ENCODE results near the gene CHST8. TPM values are rescaled to one million over a fixed set of nuclear protein-coding genes. Genes with fewer than 3 reads are reported as not detected.
"Not testable (repeated sequence)": the region's sequence is repeated elsewhere in the genome, so short reads cannot be mapped to it uniquely, and the experiment has no call there.

The CHST8 gene
- total RNA-seq, 2 experiments from 2014 or later = not detected

- ChIA-PET POLR2A (no interaction called here), CTCF (no interaction called here)
Measured at GRCh38 chr19:33687481-33688170, 65.9 kb downstream of the CHST8 start.

- ChIA-PET CTCF (no interaction called here), POLR2A (no interaction called here)
Measured at GRCh38 chr19:33688171-33688992, 66.6 kb downstream of the CHST8 start.

GRCh38 chr19:33689138-33689746, 67.5 kb downstream of the CHST8 start:
- CTCF ChIA-PET = no interaction called here
- POLR2A ChIA-PET = no interaction called here

DNA sequence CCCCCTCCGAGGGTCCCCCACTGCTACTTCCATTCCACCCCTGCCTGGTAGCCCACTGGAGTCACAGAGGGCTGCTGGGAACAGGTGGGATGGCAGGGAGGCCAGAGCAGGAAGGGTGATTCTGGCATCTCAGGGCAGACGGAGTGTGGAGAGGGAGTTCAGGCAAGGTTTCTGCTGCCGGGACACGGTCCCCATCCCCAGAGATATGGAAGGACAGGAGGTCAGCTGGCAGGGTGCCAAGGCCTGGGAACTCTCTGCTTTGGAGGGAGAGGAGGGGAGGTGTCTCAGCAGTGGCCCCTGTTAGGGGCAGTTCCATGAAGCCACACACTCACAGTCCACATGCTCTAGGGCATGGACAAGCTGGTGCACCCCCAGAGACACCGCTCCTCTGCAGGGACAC, 68.1 kb downstream of the CHST8 start:
- ChIA-PET CTCF (no interaction called here), POLR2A (no interaction called here)

DNA sequence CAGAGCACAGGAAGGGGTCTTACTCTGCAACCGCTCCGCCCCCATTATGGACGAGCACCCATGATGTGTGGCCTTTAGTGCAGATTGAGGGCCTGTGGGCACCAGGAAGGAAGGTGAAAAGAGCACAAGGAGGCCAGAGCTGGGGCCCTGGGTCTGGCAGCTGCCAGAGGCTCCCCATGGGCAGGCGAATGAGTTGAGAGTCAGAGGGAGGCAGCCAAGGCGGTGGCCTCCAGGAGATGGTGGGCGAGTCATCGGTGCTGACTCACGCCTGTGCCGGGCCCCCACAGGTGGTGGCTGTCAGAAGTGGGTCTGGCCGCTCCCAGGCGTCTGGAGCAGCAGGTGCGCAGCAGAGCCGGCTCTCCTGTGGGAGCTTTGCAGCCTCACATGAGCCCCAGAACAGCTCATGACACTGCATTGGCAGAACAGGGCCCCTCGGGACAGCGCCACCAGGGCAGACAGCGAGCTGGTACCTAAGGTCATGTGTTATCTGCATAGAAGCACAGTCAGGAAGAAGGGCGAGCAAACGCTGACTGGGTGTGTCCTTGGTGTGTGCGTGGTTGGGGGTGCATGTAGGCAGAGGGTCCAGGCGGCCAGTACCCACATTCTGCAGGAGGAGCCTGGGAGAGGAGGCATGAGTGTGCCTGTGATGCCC, 68.8 kb downstream of the CHST8 start:
- ChIA-PET POLR2A (no interaction called here), CTCF (no interaction called here)

DNA sequence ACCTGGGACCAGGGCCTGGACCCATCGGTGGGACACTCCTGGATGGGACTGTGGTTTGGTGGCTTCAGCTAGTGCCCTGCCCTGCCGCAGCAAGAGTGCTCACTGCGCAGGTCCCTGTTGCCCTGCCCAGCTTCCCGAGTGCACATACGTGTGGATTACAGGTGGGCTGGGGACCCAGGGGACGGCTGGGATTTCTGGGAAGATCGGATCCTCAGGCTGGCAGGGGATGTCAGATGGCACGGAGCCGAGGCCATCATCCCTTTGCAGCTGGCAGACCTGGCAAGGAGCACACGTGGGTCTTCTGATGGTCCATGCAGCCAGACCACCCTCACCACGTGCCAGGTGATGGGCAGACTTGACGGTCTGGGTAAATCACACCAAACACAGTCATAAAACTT, 69.3 kb downstream of the CHST8 start:
- POLR2A ChIA-PET = no interaction called here
- CTCF ChIA-PET = no interaction called here

- ChIA-PET CTCF (no interaction called here), POLR2A (no interaction called here)
Measured at GRCh38 chr19:33691736-33692135, 70.0 kb downstream of the CHST8 start.

GRCh38 chr19:33693678-33694077, 71.9 kb downstream of the CHST8 start:
- POLR2A ChIA-PET = no interaction called here

GRCh38 chr19:33695547-33695946, 73.8 kb downstream of the CHST8 start:
- POLR2A ChIA-PET, CTCF ChIA-PET: not testable (repeated sequence)

More at GRCh38 chr19:33693678-33694077, 71.9 kb downstream of the CHST8 start:
- CTCF ChIA-PET = no interaction called here

DNA sequence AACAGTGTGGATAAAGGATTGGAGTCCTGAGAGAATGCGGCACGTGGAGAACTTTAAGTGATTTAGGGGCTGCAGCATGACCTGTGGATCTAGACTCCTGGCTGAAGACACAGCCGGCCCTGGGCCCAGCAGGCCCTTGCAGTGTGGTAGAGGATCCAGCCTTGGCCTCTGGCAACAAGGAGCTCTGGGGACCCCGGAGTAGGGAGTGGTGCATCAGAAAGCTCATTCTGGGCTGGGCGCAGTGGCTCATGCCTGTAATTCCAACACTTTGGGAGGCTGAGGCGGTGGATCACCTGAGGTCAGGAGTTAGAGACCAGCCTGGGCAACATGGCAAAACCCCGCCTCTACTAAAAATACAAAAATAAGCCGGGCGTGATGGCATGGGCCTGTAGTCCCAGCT, 76.0 kb downstream of the CHST8 start:
- ChIA-PET CTCF (no interaction called here), POLR2A (no interaction called here)

- POLR2A ChIA-PET = no interaction called here
- CTCF ChIA-PET = no interaction called here
Measured at GRCh38 chr19:33698576-33699435, 77.1 kb downstream of the CHST8 start.

DNA sequence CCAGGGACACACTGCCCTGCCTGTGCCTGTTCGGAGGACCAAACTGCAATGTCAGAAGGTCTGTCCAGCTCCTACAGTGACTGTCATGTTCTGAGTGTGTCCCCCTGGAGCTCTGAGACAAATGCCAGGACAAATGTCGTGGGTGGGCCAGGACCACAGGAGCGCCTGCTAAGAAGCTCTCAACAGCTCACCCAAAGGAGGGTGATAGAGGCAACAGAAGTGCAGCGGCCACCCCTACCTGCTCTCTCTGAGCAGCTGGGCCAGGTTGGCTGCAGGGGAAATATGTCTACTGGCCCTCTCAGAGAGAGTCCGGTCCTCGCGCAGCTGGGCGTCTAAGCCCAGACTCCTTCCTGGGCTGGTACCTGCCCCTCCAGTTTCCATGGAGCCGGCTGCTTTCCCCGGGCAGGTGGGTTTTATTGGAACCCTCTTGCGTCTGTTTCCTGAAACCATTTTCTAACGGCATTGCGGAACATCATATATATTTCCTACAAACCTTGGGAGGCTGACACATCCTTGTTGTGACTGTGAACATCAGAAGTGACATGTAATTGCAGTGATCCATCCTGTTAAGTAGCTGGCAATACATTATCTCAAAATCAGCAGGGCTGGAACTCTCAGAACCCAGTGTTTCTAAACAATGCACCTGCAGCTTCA, 78.1 kb downstream of the CHST8 start:
- POLR2A ChIA-PET = no interaction called here
- CTCF ChIA-PET = no interaction called here

DNA sequence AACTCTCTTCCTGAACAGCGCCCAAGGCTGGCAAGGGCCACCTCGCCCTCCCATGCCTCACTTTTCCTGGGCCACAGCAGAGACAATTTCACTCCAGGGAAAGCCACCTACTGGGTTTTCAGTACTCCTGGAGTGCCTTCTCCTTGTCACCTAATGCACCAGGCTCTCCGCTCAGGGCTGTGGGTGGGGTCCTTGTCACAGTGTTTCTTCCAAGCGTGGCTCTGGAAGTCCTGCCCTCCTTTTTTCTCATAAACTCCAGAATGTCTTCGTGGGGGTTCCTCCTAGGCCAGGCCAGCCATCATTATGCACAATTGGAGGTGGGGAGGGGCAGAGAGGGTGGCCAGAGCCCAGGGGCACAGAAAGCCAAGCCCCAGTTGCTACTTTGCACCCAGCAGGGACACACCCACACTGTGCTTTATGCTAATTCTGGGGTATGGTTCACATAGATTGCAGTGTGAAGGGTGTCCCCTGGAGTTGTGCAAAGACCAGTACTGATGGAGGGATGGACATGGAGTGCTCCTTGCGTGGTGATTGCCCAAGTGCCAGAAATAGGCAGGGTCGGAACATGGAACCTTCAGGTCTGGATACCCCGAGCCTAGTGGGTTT, 78.8 kb downstream of the CHST8 start:
- POLR2A ChIA-PET = no interaction called here

GRCh38 chr19:33701565-33701964, 79.8 kb downstream of the CHST8 start:
- POLR2A ChIA-PET = no interaction called here
- CTCF ChIA-PET = no interaction called here

More for the DNA sequence above, 78.8 kb downstream of the CHST8 start:
- CTCF ChIA-PET = no interaction called here

- ChIA-PET CTCF (no interaction called here), POLR2A (no interaction called here)
Measured at GRCh38 chr19:33702606-33703437, 81.1 kb downstream of the CHST8 start.

DNA sequence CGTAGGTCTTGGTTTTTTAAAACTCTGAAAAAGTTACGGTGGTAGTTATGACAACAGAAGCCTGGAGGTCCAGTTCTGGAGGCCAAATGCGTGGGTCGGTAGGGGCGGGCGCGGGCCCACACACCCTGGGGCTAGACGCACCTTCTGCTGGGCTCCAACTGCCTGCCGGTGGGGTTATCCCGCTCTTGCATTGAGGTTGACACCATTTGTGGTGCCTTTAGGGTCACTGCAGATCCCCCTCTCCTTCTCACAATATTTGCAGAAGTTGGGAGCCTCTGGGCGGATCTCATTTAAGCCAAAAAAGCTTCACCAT, 81.6 kb downstream of the CHST8 start:
- ChIA-PET CTCF (no interaction called here), POLR2A (no interaction called here)

GRCh38 chr19:33703821-33704220, 82.1 kb downstream of the CHST8 start:
- CTCF ChIA-PET = no interaction called here
- POLR2A ChIA-PET = no interaction called here

DNA sequence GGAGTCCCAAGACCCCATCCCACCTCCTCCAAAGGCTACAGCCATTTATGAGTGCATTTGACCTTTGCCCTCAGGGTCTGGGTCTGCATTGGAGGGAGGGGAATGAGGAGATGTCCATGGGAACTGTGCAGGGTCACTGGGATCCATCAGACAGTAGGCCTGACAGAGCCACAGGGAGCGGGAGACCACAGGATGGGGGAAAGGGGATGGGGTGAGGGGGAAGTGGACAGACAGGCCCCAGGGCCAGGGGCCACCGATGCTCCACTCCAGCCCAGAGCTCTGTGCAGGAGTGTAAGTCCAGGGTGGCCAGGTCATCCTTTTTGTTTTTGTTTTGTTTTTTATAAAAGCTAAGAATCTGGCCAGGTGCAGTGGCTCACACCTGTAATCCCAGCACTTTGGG, 82.5 kb downstream of the CHST8 start:
- CTCF ChIA-PET = no interaction called here
- POLR2A ChIA-PET = no interaction called here
